Lower lobe of right lung (tissue), 2 donors: ENCODE results near the gene LENG9. TPM values are rescaled to one million over a fixed set of nuclear protein-coding genes. Genes with fewer than 3 reads are reported as not detected.

ENCODE experiments used
- ATAC-seq, 2 donors: fragments of 200-7000 bp; cut with Tn5 transposase; one replicate each; pipeline ENCODE4 v1.9.1; 2020 to 2022; ENCODE audit warnings: mild to moderate bottlenecking in 2 of 2, moderate library complexity in 2 of 2
- DNase-seq: peaks from one replicate; pipeline ENCODE4 v3.0.0-alpha.2; 2020
- H3K27ac ChIP-seq: fragments of 200-600 bp; one replicate; pipeline ENCODE4 v1.8.0; 2022
- H3K27me3 ChIP-seq: fragments of 200-600 bp; one replicate; pipeline ENCODE4 v1.8.0; 2022; ENCODE audit warnings: low read depth
- H3K36me3 ChIP-seq: fragments of 200-600 bp; one replicate; pipeline ENCODE4 v1.8.0; 2022; ENCODE audit warnings: mild to moderate bottlenecking
- H3K4me1 ChIP-seq: fragments of 200-600 bp; one replicate; pipeline ENCODE4 v1.8.0; 2022
- H3K4me3 ChIP-seq: fragments of 200-600 bp; one replicate; pipeline ENCODE4 v1.8.0; 2022; ENCODE audit warnings: mild to moderate bottlenecking
- H3K9me3 ChIP-seq: fragments of 200-600 bp; one replicate; pipeline ENCODE4 v1.8.0; 2022
- CTCF ChIP-seq: fragments of 200-600 bp; IDR thresholded peaks from one replicate; pipeline ENCODE4 v1.8.0; 2022; ENCODE audit warnings: antibody characterized with exemption, mild to moderate bottlenecking
- intact Hi-C: fragments of 100-400 bp; cut with DNase I; formaldehyde crosslinking; loops from one replicate; pipeline ENCODE4 v1.11.0; 2022
- total RNA-seq: library from RNA; stranded (reverse); fragmentation: NEBNext Ultra II Directional; extraction: Animal tissue kit (Norgen Biotek cat#: 25700); gene quantifications from one replicate; pipeline ENCODE4 v1.2.1, GENCODE V29; 2021
- donor health status: DM: no; HTN: yes; CAD: no; lungs with severe emphysema.

LENG9 gene
- total RNA-seq, 1 donor from 2014 or later = 7.3 TPM

- peaks cover 38% of the 10 kb centered on the region for H3K4me1 ChIP-seq
- H3K9me3 ChIP-seq = no peaks in the 10 kb centered on the region
- H3K36me3 ChIP-seq = peaks cover 94% of the 10 kb centered on the region
- DNase-seq = no peak
- no peak for TF ChIP-seq CTCF
- no peak overlapping the region for H3K4me3 ChIP-seq
- H3K27ac ChIP-seq = no peak overlapping the region
- no peak for ATAC-seq
- H3K27me3 ChIP-seq = no peaks in the 10 kb centered on the region
- intact Hi-C loops = no loop called here
Measured at GRCh38 chr19:54454781-54455675, 8.6 kb downstream of the LENG9 start.

GRCh38 chr19:54453921-54454780 lies 9.4 kb downstream of the LENG9 start:
- no peak for ATAC-seq
- Histone ChIP-seq H3K9me3 (no peaks in the 10 kb centered on the region), H3K36me3 (peaks cover 85% of the 10 kb centered on the region), H3K4me3 (no peak overlapping the region), H3K4me1 (peaks cover 32% of the 10 kb centered on the region), H3K27ac (no peak overlapping the region), H3K27me3 (no peaks in the 10 kb centered on the region)
- DNase-seq = no peak
- no peak for TF ChIP-seq CTCF
- intact Hi-C loops = no loop called here

- ATAC-seq (no peak), DNase-seq (no peak)
- no peak overlapping the region for H3K4me3 ChIP-seq
- H3K4me1 ChIP-seq = peaks cover 30% of the 10 kb centered on the region
- intact Hi-C loops = no loop called here
- no peak for TF ChIP-seq CTCF
- no peaks in the 10 kb centered on the region for H3K27me3 ChIP-seq
- no peaks in the 10 kb centered on the region for H3K9me3 ChIP-seq
- no peak overlapping the region for H3K27ac ChIP-seq
- H3K36me3 ChIP-seq = peaks cover 70% of the 10 kb centered on the region
Measured at GRCh38 chr19:54452626-54453025, 11.0 kb downstream of the LENG9 start.

- no peak for TF ChIP-seq CTCF
- intact Hi-C loops = no loop called here
- no peak overlapping the region for H3K27ac ChIP-seq
- H3K9me3 ChIP-seq = no peaks in the 10 kb centered on the region
- no peak for DNase-seq
- peaks cover 64% of the 10 kb centered on the region for H3K36me3 ChIP-seq
- no peaks in the 10 kb centered on the region for H3K27me3 ChIP-seq
- H3K4me3 ChIP-seq = no peak overlapping the region
- no peak for ATAC-seq
- H3K4me1 ChIP-seq = peaks cover 36% of the 10 kb centered on the region
Measured at GRCh38 chr19:54451997-54452396, 11.6 kb downstream of the LENG9 start.

- H3K27ac ChIP-seq = no peak overlapping the region
Measured at GRCh38 chr19:54451331-54451871, 12.2 kb downstream of the LENG9 start.

More at GRCh38 chr19:54451331-54451871, 12.2 kb downstream of the LENG9 start:
- peaks cover 42% of the 10 kb centered on the region for H3K4me1 ChIP-seq
- peaks cover 58% of the 10 kb centered on the region for H3K36me3 ChIP-seq
- peak overlapping the region; percentile 78 for H3K4me3 ChIP-seq
- no peaks in the 10 kb centered on the region for H3K27me3 ChIP-seq
- ATAC-seq = no peak
- no peak for TF ChIP-seq CTCF
- intact Hi-C loops = no loop called here
- peak; percentile 62 for DNase-seq
- H3K9me3 ChIP-seq = no peaks in the 10 kb centered on the region
